Colonic mucosa (tissue), 4 donors: ENCODE measurements around the gene MITF. TPM values are rescaled to one million over a fixed set of nuclear protein-coding genes. Genes with fewer than 3 reads are reported as not detected.

Experiments used
- DNase-seq: peaks from one replicate; pipeline ENCODE4 v3.0.0-alpha.2; 2020
- H3K27ac ChIP-seq: fragments of 200-600 bp; one replicate; pipeline ENCODE4 v1.8.0; 2021
- H3K27me3 ChIP-seq: fragments of 200-600 bp; one replicate; pipeline ENCODE4 v1.8.0; 2021
- H3K36me3 ChIP-seq: fragments of 200-600 bp; one replicate; pipeline ENCODE4 v1.8.0; 2021
- H3K4me1 ChIP-seq: fragments of 200-600 bp; one replicate; pipeline ENCODE4 v1.8.0; 2021; ENCODE audit warnings: mild to moderate bottlenecking
- H3K4me3 ChIP-seq: fragments of 200-600 bp; one replicate; pipeline ENCODE4 v1.8.0; 2021
- H3K9ac ChIP-seq, 2 donors: one replicate each; pipeline ENCODE4 v1.7.0; 2013; ENCODE audit warnings: control low read depth in 2 of 2, low read depth in 2 of 2, low read length in 2 of 2
- H3K9me3 ChIP-seq: fragments of 200-600 bp; one replicate; pipeline ENCODE4 v1.8.0; 2021
- intact Hi-C: fragments of 100-400 bp; cut with DNase I; formaldehyde crosslinking; loops from one replicate; pipeline ENCODE4 v1.14.1; 2022
- total RNA-seq, 2 donors: library from RNA; stranded (reverse); fragmentation: NEBNext Ultra II Directional in 1 of 2; extraction: Animal tissue kit (Norgen Biotek cat#: 25700) in 1 of 2; gene quantifications; one replicate each; pipeline ENCODE4 v1.2.1, GENCODE V29; 2021
- TF ChIP-seq, protein P1 (sequence below): fragments of 200-600 bp; IDR thresholded peaks from one replicate; pipeline ENCODE4 v1.8.0; 2022; ENCODE audit warnings: antibody characterized with exemption, mild to moderate bottlenecking
- donor health status: healthy.
- donor health status: DM: no; HTN: no; CAD: no.
- donor health status: DM: no; HTN: no; CAD: no.

MITF gene
- total RNA-seq, 2 donors from 2014 or later = 2.9 to 5.8 TPM

DNA sequence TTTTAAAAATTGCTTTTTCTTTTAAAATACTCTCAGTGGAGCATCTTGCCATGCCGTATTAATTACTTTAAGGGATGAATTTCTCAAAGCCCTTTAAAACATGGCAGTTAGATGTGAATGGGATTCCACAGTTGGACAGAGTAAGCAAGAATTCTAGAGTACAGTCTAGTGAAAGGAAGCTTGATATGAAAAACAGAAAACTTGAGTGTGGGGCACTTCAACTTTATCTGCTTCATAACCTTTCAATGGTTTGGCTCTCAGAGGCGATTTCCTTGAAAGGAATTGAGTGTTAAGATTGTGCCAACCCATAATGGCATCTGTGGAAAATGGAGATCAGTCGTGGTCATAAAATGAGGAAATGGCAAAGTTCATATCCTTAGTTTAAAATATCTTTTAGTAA lies 132.6 kb downstream of the MITF start:
- DNase-seq = no peak
- H3K27ac ChIP-seq = no peak overlapping the region
- no peaks in the 10 kb centered on the region for H3K4me1 ChIP-seq
- no peaks in the 10 kb centered on the region for H3K9me3 ChIP-seq
- H3K4me3 ChIP-seq = no peak overlapping the region
- no peak overlapping the region for H3K9ac ChIP-seq
- intact Hi-C loops = no loop called here
- H3K27me3 ChIP-seq = no peaks in the 10 kb centered on the region
- TF ChIP-seq, protein P1, sequence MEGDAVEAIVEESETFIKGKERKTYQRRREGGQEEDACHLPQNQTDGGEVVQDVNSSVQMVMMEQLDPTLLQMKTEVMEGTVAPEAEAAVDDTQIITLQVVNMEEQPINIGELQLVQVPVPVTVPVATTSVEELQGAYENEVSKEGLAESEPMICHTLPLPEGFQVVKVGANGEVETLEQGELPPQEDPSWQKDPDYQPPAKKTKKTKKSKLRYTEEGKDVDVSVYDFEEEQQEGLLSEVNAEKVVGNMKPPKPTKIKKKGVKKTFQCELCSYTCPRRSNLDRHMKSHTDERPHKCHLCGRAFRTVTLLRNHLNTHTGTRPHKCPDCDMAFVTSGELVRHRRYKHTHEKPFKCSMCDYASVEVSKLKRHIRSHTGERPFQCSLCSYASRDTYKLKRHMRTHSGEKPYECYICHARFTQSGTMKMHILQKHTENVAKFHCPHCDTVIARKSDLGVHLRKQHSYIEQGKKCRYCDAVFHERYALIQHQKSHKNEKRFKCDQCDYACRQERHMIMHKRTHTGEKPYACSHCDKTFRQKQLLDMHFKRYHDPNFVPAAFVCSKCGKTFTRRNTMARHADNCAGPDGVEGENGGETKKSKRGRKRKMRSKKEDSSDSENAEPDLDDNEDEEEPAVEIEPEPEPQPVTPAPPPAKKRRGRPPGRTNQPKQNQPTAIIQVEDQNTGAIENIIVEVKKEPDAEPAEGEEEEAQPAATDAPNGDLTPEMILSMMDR = no peak
- no peaks in the 10 kb centered on the region for H3K36me3 ChIP-seq

- H3K36me3 ChIP-seq = no peaks in the 10 kb centered on the region
- intact Hi-C loops = no loop called here
These were observed 133.6 kb downstream of the MITF start for GRCh38 chr3:69872783-69873378.

GRCh38 chr3:69876073-69876472 lies 136.8 kb downstream of the MITF start:
- Histone ChIP-seq H3K4me1 (no peaks in the 10 kb centered on the region), H3K9ac (no peak overlapping the region), H3K4me3 (no peak overlapping the region), H3K27me3 (no peaks in the 10 kb centered on the region), H3K27ac (no peak overlapping the region), H3K9me3 (no peaks in the 10 kb centered on the region), H3K36me3 (no peaks in the 10 kb centered on the region)
- DNase-seq = no peak
- TF ChIP-seq, protein P1 = no peak
- intact Hi-C loops = no loop called here

More at GRCh38 chr3:69872783-69873378, 133.6 kb downstream of the MITF start:
- Histone ChIP-seq H3K4me1 (no peaks in the 10 kb centered on the region), H3K27ac (no peak overlapping the region), H3K27me3 (no peaks in the 10 kb centered on the region), H3K4me3 (no peak overlapping the region), H3K9ac (no peak overlapping the region), H3K9me3 (no peaks in the 10 kb centered on the region)
- TF ChIP-seq, protein P1 = no peak
- DNase-seq = no peak

DNA sequence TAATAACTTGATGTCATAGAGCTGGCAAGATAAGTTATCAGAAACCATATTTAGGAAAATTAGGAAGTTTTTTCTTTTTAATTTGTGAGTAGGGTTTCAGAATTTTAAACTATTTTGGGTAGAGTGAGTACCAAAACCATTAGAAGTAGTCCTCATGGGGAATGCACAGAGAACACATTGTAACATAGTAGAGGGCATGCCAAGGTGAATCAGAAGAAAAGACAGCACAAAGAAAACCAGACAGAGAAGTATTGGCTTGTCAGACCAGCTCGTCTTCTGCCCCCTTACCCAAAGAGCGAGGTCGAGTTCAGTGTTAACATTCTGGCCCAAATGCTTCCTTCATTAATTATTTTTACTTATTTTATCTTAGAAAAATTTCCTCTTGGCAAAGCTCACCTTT lies 139.0 kb downstream of the MITF start:
- intact Hi-C loops = no loop called here
- Histone ChIP-seq H3K4me3 (no peak overlapping the region), H3K9me3 (no peaks in the 10 kb centered on the region), H3K27me3 (no peaks in the 10 kb centered on the region), H3K9ac (no peak overlapping the region), H3K4me1 (no peaks in the 10 kb centered on the region), H3K27ac (no peak overlapping the region), H3K36me3 (no peaks in the 10 kb centered on the region)
- TF ChIP-seq, protein P1 = no peak
- DNase-seq = no peak

DNA sequence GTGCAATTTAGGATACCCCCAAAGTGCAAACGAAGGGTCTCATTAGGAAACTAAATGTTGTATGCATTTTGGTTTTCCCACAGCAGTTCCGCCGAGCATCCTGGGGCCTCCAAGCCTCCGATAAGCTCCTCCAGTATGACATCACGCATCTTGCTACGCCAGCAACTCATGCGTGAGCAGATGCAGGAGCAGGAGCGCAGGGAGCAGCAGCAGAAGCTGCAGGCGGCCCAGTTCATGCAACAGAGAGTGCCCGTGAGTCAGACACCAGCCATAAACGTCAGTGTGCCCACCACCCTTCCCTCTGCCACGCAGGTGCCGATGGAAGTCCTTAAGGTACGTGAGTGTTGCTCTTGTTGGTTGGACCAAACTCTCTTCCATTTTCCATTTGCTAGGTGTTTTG lies 139.8 kb downstream of the MITF start:
- TF ChIP-seq, protein P1 = no peak
- Histone ChIP-seq H3K36me3 (no peaks in the 10 kb centered on the region), H3K27ac (no peak overlapping the region), H3K9ac (no peak overlapping the region), H3K4me1 (no peaks in the 10 kb centered on the region), H3K4me3 (no peak overlapping the region), H3K9me3 (no peaks in the 10 kb centered on the region), H3K27me3 (no peaks in the 10 kb centered on the region)
- DNase-seq = no peak
- intact Hi-C loops = no loop called here
